HepG2 (cell line): ENCODE data around the gene ATP9B. TPM values are rescaled to one million over a fixed set of nuclear protein-coding genes. Genes with fewer than 3 reads are reported as not detected.

ENCODE experiments used
- ATAC-seq: fragments of 200-7000 bp; cut with Tn5 transposase; 3 replicates; pipeline ENCODE4 v1.9.1; 2020; ENCODE audit warnings: mild to moderate bottlenecking, moderate library complexity
- BruUV-seq: library from RNA; stranded (reverse); fragments of 400-500 nt; replicated peaks from 2 replicates; lab custom pipeline; 2021; lab: Mats Ljungman, UMichigan
- CTCF ChIA-PET: fragments of 300-600 bp; formaldehyde crosslinking; extraction: SDS; loops from one replicate; lab custom pipeline; 2021; ENCODE audit warnings: low total read pairs, inconsistent platforms, low intra/inter-chr PET ratio; lab: Yijun Ruan, JAX
- POLR2A ChIA-PET: fragments of 350-600 bp; sonication (Branson Sonifier 250); formaldehyde crosslinking; loops from one replicate; lab custom pipeline; 2020; ENCODE audit warnings: antibody characterized with exemption, inconsistent platforms; lab: Yijun Ruan, JAX
- DNase-seq: peaks from one replicate; pipeline ENCODE4 v3.0.0-alpha.2; 2015; ENCODE audit warnings: low spot score
- FAIRE-seq: peaks from 3 replicates; lab custom pipeline; 2011; peaks lifted over from hg19 to GRCh38; lab: Jason Lieb, UNC
- H2AFZ ChIP-seq: one replicate; pipeline ENCODE4 v1.6.1; 2011; ENCODE audit warnings: low read length, inconsistent platforms
- H3K27ac ChIP-seq: fragments of 300-600 bp; 3 replicates; pipeline ENCODE4 v1.8.0; 2011; ENCODE audit warnings: mixed run types, mild to moderate bottlenecking, mixed read lengths, low read length, inconsistent platforms; ENCODE audit not compliant: insufficient read depth; ENCODE audit errors: extremely low read length
- H3K27me3 ChIP-seq, 2 experiments: fragments of 200-600 bp in 1 of 2; 2 replicates in 1 of 2; 3 replicates in 1 of 2; pipeline versions ENCODE4 v1.6.0 to v1.8.0; 2011; ENCODE audit warnings: low read length in 2 of 2, mild to moderate bottlenecking in 2 of 2, moderate library complexity in 2 of 2, inconsistent platforms in 1 of 2; ENCODE audit not compliant: insufficient read depth in 2 of 2, control insufficient read depth in 1 of 2
- H3K36me3 ChIP-seq, 2 experiments: fragments of 200-600 bp in 1 of 2; replicated peaks in 1 of 2; 2 replicates in 1 of 2; 3 replicates in 1 of 2; pipeline versions ENCODE4 v1.5.1 to v1.8.0; 2011; ENCODE audit warnings: low read length in 2 of 2, inconsistent platforms in 1 of 2; ENCODE audit not compliant: insufficient read depth in 2 of 2, control insufficient read depth in 1 of 2
- H3K4me1 ChIP-seq: 2 replicates; pipeline ENCODE4 v1.5.1; 2012; ENCODE audit warnings: low read length, inconsistent platforms; ENCODE audit not compliant: insufficient read depth
- H3K4me2 ChIP-seq: 2 replicates; pipeline ENCODE4 v1.6.0; 2011; ENCODE audit warnings: low read depth, low read length, inconsistent platforms
- H3K4me3 ChIP-seq, 3 experiments: fragments of 200-600 bp in 1 of 3; sonication (generic), shearing (Covaris generic) in 1 of 3; replicated peaks in 1 of 3; 2 replicates each; pipeline ENCODE4 v1.5.1; 2011 to 2016; ENCODE audit warnings: low read length in 3 of 3, inconsistent platforms in 2 of 3, low read depth in 2 of 3, mild to moderate bottlenecking in 2 of 3, control low read depth in 1 of 3, mixed read lengths in 1 of 3; ENCODE audit not compliant: insufficient read depth in 1 of 3
- H3K79me2 ChIP-seq: one replicate; pipeline ENCODE4 v1.6.1; 2011; ENCODE audit warnings: low read length, inconsistent platforms; ENCODE audit not compliant: insufficient read depth
- H3K9ac ChIP-seq: 2 replicates; pipeline ENCODE4 v1.6.0; 2011; ENCODE audit warnings: mild to moderate bottlenecking, low read depth, low read length, inconsistent platforms; ENCODE audit not compliant: insufficient read depth
- H3K9me3 ChIP-seq: 2 replicates; pipeline ENCODE4 v1.5.1; 2012; ENCODE audit warnings: mild to moderate bottlenecking, low read length
- H4K20me1 ChIP-seq: 2 replicates; pipeline ENCODE4 v1.6.0; 2011; ENCODE audit warnings: inconsistent platforms, mild to moderate bottlenecking, low read length, moderate library complexity; ENCODE audit not compliant: insufficient read depth
- BRCA1 ChIP-seq: sonication (generic); formaldehyde crosslinking; IDR thresholded peaks from 2 replicates; pipeline ENCODE4 v1.4.0; 2020; ENCODE audit warnings: missing genetic modification reagents
- NKX3-1 ChIP-seq: sonication (generic); formaldehyde crosslinking; IDR thresholded peaks from 2 replicates; pipeline ENCODE4 v1.5.0; 2020; ENCODE audit warnings: missing genetic modification reagents
- SPEN ChIP-seq: sonication (generic); formaldehyde crosslinking; IDR thresholded peaks from 2 replicates; pipeline ENCODE4 v1.5.1; 2020; ENCODE audit warnings: low read depth, mild to moderate bottlenecking, missing genetic modification reagents
- TMF1 ChIP-seq: sonication (generic); formaldehyde crosslinking; IDR thresholded peaks from 2 replicates; pipeline ENCODE4 v1.8.1; 2022; ENCODE audit warnings: low read depth, missing genetic modification reagents
- ZNF446 ChIP-seq: sonication (generic); formaldehyde crosslinking; IDR thresholded peaks from 2 replicates; pipeline ENCODE4 v1.5.0; 2020; ENCODE audit warnings: mild to moderate bottlenecking, missing genetic modification reagents
- ZNF607 ChIP-seq: sonication (generic); formaldehyde crosslinking; IDR thresholded peaks from 2 replicates; pipeline ENCODE4 v1.5.1; 2020; ENCODE audit warnings: missing genetic modification reagents, mild to moderate bottlenecking, borderline replicate concordance
- ZNF674 ChIP-seq: sonication (generic); formaldehyde crosslinking; IDR thresholded peaks from 2 replicates; pipeline ENCODE4 v1.5.0; 2020; ENCODE audit warnings: low read depth, mild to moderate bottlenecking, missing genetic modification reagents
- WGBS: methylation state at CpG from one replicate; pipeline ENCODE4 v1.1.6; 2017; ENCODE audit warnings: low lambda C conversion rate; 5-methylcytosine and 5-hydroxymethylcytosine counted together
- in situ Hi-C: cut with HindIII; loops from 2 replicates; pipeline ENCODE4 v1.10.0; 2017; ENCODE audit warnings: low pct_unique_long_range_greater_than_20kb; ENCODE audit not compliant: extremely low pct_ligation_motif_present
- intact Hi-C: fragments of 100-400 bp; cut with micrococcal nuclease; formaldehyde crosslinking; loops from one replicate; pipeline ENCODE4 v1.10.0; 2022; ENCODE audit not compliant: unreplicated experiment
- polyA plus RNA-seq, 8 experiments: library from polyadenylated mRNA; depleted of rRNA in 3 of 8; stranded (reverse) in 7 of 8; unstranded in 1 of 8; fragments of >200 nt; fragmentation: Illumina TruSeq in 4 of 8; extraction: Trizol in 4 of 8; gene quantifications; 2 replicates each; pipeline versions ENCODE4 v1.2.1 to v1.2.3, GENCODE V29; 2011 to 2016; ENCODE audit warnings: low read depth in 4 of 8, missing spikeins in 1 of 8, mixed read lengths in 1 of 8; ENCODE audit not compliant: insufficient read depth in 1 of 8
- total RNA-seq, 5 experiments: library from RNA; depleted of rRNA; stranded (reverse); fragments of >200 nt; fragmentation: Illumina TruSeq; extraction: Trizol; gene quantifications; 2 replicates each; pipeline ENCODE4 v1.2.3, GENCODE V29; 2016; ENCODE audit warnings: low read depth in 1 of 5
- TF ChIP-seq, protein P1 (sequence below): sonication (generic); formaldehyde crosslinking; IDR thresholded peaks from 2 replicates; pipeline ENCODE4 v1.5.1; 2020; ENCODE audit warnings: mild to moderate bottlenecking, missing genetic modification reagents
- TF ChIP-seq, protein P2 (sequence below): sonication (generic); formaldehyde crosslinking; IDR thresholded peaks from 2 replicates; pipeline ENCODE4 v1.4.0; 2020; ENCODE audit warnings: missing genetic modification reagents
- TF ChIP-seq, protein P3 (sequence below), 2 experiments: sonication (generic) in 1 of 2; formaldehyde crosslinking in 1 of 2; IDR thresholded peaks; 2 replicates each; pipeline versions ENCODE4 v1.5.1 to v1.6.1; 2011 to 2020; ENCODE audit warnings: borderline replicate concordance in 1 of 2, low read depth in 1 of 2, low read length in 1 of 2, mild to moderate bottlenecking in 1 of 2, missing genetic modification reagents in 1 of 2, moderate library complexity in 1 of 2

Gene ATP9B
- total and polyA plus RNA-seq, 2 of the 13 experiments (the other 11 are each of a cell fraction or from before 2014, with no cell fraction given) = 10.8 to 11.3 TPM

DNA sequence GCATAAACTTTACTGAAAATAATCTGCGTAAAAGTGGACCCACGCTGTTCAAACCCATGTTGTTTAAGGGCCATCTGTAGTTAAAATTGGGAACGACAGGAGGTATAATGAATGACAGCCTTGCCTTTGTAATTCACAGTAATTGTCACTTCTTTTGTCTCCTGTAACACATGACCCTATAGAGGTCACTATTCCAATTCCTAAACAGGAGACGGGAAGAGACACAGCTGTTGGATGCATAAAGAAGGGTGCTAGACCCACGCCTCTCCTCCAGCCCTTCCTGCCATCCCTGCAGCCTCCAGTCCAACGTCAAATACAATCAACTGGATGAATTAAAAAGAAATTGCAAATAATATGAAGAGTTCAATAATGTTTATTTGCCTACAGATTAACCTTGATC lies 263.5 kb downstream of the ATP9B start:
- Histone ChIP-seq H3K36me3 (peaks cover 1 to 11% of the 10 kb centered on the region in 2 experiments; a peak in 3 of 5 replicates), H3K4me1 (no peaks in the 10 kb centered on the region), H3K79me2 (no peaks in the 10 kb centered on the region), H3K9me3 (no peaks in the 10 kb centered on the region), H3K4me2 (no peak overlapping the region), H3K27me3 (no peaks in the 10 kb centered on the region), H2AFZ (no peak overlapping the region), H3K9ac (no peak overlapping the region), H3K27ac (no peak overlapping the region), H4K20me1 (no peaks in the 10 kb centered on the region), H3K4me3 (no peak overlapping the region)
- BruUV-seq = no TSS peak
- ChIA-PET CTCF (no interaction called here), POLR2A (no interaction called here)
- FAIRE-seq = no peak
- intact Hi-C loops (no loop called here), in situ Hi-C loops (no loop called here)
- TF ChIP-seq, protein P1, sequence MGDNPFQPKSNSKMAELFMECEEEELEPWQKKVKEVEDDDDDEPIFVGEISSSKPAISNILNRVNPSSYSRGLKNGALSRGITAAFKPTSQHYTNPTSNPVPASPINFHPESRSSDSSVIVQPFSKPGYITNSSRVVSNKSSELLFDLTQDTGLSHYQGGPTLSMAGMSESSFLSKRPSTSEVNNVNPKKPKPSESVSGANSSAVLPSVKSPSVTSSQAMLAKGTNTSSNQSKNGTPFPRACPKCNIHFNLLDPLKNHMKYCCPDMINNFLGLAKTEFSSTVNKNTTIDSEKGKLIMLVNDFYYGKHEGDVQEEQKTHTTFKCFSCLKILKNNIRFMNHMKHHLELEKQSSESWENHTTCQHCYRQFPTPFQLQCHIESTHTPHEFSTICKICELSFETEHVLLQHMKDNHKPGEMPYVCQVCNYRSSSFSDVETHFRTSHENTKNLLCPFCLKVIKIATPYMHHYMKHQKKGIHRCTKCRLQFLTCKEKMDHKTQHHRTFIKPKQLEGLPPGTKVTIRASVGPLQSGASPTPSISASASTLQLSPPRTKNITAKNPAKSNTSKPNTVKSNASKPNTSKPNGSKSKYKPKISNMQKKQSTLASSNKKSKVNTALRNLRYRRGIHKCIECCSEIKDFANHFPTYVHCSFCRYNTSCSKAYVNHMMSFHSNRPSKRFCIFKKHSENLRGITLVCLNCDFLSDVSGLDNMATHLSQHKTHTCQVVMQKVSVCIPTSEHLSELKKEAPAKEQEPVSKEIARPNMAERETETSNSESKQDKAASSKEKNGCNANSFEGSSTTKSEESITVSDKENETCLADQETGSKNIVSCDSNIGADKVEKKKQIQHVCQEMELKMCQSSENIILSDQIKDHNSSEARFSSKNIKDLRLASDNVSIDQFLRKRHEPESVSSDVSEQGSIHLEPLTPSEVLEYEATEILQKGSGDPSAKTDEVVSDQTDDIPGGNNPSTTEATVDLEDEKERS (CRISPR knock-in tag) = no peak
- TF ChIP-seq BRCA1 (no peak), NKX3-1 (CRISPR knock-in tag) (no peak), TMF1 (CRISPR knock-in tag) (no peak), SPEN (CRISPR knock-in tag) (no peak), ZNF446 (CRISPR knock-in tag) (no peak), ZNF607 (CRISPR knock-in tag) (no peak), ZNF674 (no peak)
- TF ChIP-seq, protein P2, sequence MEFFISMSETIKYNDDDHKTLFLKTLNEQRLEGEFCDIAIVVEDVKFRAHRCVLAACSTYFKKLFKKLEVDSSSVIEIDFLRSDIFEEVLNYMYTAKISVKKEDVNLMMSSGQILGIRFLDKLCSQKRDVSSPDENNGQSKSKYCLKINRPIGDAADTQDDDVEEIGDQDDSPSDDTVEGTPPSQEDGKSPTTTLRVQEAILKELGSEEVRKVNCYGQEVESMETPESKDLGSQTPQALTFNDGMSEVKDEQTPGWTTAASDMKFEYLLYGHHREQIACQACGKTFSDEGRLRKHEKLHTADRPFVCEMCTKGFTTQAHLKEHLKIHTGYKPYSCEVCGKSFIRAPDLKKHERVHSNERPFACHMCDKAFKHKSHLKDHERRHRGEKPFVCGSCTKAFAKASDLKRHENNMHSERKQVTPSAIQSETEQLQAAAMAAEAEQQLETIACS = no peak
- TF ChIP-seq, protein P3, sequence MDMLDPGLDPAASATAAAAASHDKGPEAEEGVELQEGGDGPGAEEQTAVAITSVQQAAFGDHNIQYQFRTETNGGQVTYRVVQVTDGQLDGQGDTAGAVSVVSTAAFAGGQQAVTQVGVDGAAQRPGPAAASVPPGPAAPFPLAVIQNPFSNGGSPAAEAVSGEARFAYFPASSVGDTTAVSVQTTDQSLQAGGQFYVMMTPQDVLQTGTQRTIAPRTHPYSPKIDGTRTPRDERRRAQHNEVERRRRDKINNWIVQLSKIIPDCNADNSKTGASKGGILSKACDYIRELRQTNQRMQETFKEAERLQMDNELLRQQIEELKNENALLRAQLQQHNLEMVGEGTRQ (IDR thresholded peaks at IDR 0.05; ENCODE audit: low read depth, low read length) = no peak
- TF ChIP-seq, protein P3 (CRISPR knock-in tag; IDR thresholded peaks at IDR 0.05; ENCODE audit: borderline replicate concordance) = no peak
- no peak for DNase-seq
- 97% methylated on average over 6 of the region's 6 CpGs for WGBS
- ATAC-seq = no peak
